ENCODE results near the gene POU2AF1. TPM values are rescaled to one million over a fixed set of nuclear protein-coding genes. Genes with fewer than 3 reads are reported as not detected.
"Not testable (repeated sequence)": the region's sequence is repeated elsewhere in the genome, so short reads cannot be mapped to it uniquely, and the experiment has no call there.

The POU2AF1 gene
- polyA plus RNA-seq, 1 donor (not counting 4 experiments of a cell fraction or from before 2014, with no cell fraction given), result not detected

GRCh38 chr11:111403051-111403726, 24.1 kb upstream of the POU2AF1 start:
- Histone ChIP-seq H3K79me2 (ENCODE audit: control insufficient read depth, insufficient read depth, low read length) (no peaks in the 10 kb centered on the region), H4K20me1 (ENCODE audit: control insufficient read depth, extremely low read depth, insufficient read depth, low read length) (no peaks in the 10 kb centered on the region), H3K36me3 (ENCODE audit: control insufficient read depth in 2 of 2, extremely low read depth in 1 of 2, insufficient read depth in 2 of 2, low read length in 2 of 2) (no peaks in the 10 kb centered on the region), H3K4me3 (ENCODE audit: control insufficient read depth in 2 of 3, extremely low read depth in 1 of 3, insufficient read depth in 2 of 3, low read depth in 1 of 3, low read length in 3 of 3) (no peak overlapping the region), H3K4me2 (ENCODE audit: control insufficient read depth, extremely low read depth, insufficient read depth, low read depth, low read length) (no peak overlapping the region), H3K27me3 (ENCODE audit: control insufficient read depth, extremely low read depth, insufficient read depth, low read length) (peaks cover 2% of the 10 kb centered on the region), H3K9me3 (ENCODE audit: control insufficient read depth, low read depth, low read length) (no peaks in the 10 kb centered on the region), H3K9ac (ENCODE audit: control insufficient read depth, extremely low read depth, insufficient read depth, low read length) (no peak overlapping the region), H3K9me1 (ENCODE audit: control insufficient read depth, extremely low read depth, insufficient read depth, low read length) (no peaks in the 10 kb centered on the region), H3K27ac (ENCODE audit: control insufficient read depth, insufficient read depth, low read length) (no peak overlapping the region), H3K4me1 (ENCODE audit: control insufficient read depth, extremely low read depth, insufficient read depth, low read length) (no peaks in the 10 kb centered on the region), H2AFZ (ENCODE audit: control insufficient read depth, low read length) (no peak overlapping the region)
- dilution Hi-C loops (cut with MboI; ENCODE audit: extremely low pct_ligation_motif_present, low sequenced_read_pairs), result no loop called here
- DNase-seq (ENCODE audit: low read depth, low spot score), result no peak
- no peak for FAIRE-seq
- TF ChIP-seq CTCF (optimal IDR thresholded peaks at IDR 0.05 in 1 of 3, IDR thresholded peaks at IDR 0.05 in 1 of 3, conservative IDR thresholded peaks at IDR 0.05 in 1 of 3; ENCODE audit: extremely low read depth in 1 of 3, insufficient read depth in 2 of 3, low read length in 3 of 3), result no peak
- no peak for TF ChIP-seq EZH2 (IDR thresholded peaks at IDR 0.05; ENCODE audit: low read length)

GRCh38 chr11:111402411-111402810, 23.3 kb upstream of the POU2AF1 start:
- H3K79me2 ChIP-seq (ENCODE audit: control insufficient read depth, insufficient read depth, low read length), result no peaks in the 10 kb centered on the region
- H3K27me3 ChIP-seq (ENCODE audit: control insufficient read depth, extremely low read depth, insufficient read depth, low read length), result peaks cover 2% of the 10 kb centered on the region
- no peaks in the 10 kb centered on the region for H3K9me1 ChIP-seq (ENCODE audit: control insufficient read depth, extremely low read depth, insufficient read depth, low read length)
- TF ChIP-seq CTCF (optimal IDR thresholded peaks at IDR 0.05 in 1 of 3, IDR thresholded peaks at IDR 0.05 in 1 of 3, conservative IDR thresholded peaks at IDR 0.05 in 1 of 3; ENCODE audit: extremely low read depth in 1 of 3, insufficient read depth in 2 of 3, low read length in 3 of 3), result no peak
- no peak for TF ChIP-seq EZH2 (IDR thresholded peaks at IDR 0.05; ENCODE audit: low read length)
- no peak overlapping the region for H3K9ac ChIP-seq (ENCODE audit: control insufficient read depth, extremely low read depth, insufficient read depth, low read length)
- H3K27ac ChIP-seq (ENCODE audit: control insufficient read depth, insufficient read depth, low read length), result no peak overlapping the region
- dilution Hi-C loops (cut with MboI; ENCODE audit: extremely low pct_ligation_motif_present, low sequenced_read_pairs), result no loop called here
- DNase-seq (ENCODE audit: low read depth, low spot score) (no peak), FAIRE-seq (no peak)
- H3K36me3 ChIP-seq (ENCODE audit: control insufficient read depth in 2 of 2, extremely low read depth in 1 of 2, insufficient read depth in 2 of 2, low read length in 2 of 2), result no peaks in the 10 kb centered on the region
- H3K9me3 ChIP-seq (ENCODE audit: control insufficient read depth, low read depth, low read length), result no peaks in the 10 kb centered on the region
- no peak overlapping the region for H3K4me2 ChIP-seq (ENCODE audit: control insufficient read depth, extremely low read depth, insufficient read depth, low read depth, low read length)
- H3K4me3 ChIP-seq (ENCODE audit: control insufficient read depth in 2 of 3, extremely low read depth in 1 of 3, insufficient read depth in 2 of 3, low read depth in 1 of 3, low read length in 3 of 3), result no peak overlapping the region
- H2AFZ ChIP-seq (ENCODE audit: control insufficient read depth, low read length), result no peak overlapping the region
- H3K4me1 ChIP-seq (ENCODE audit: control insufficient read depth, extremely low read depth, insufficient read depth, low read length), result no peaks in the 10 kb centered on the region
- H4K20me1 ChIP-seq (ENCODE audit: control insufficient read depth, extremely low read depth, insufficient read depth, low read length), result no peaks in the 10 kb centered on the region

- H4K20me1 ChIP-seq (ENCODE audit: control insufficient read depth, extremely low read depth, insufficient read depth, low read length); H3K9me1 ChIP-seq (ENCODE audit: control insufficient read depth, extremely low read depth, insufficient read depth, low read length); H3K4me2 ChIP-seq (ENCODE audit: control insufficient read depth, extremely low read depth, insufficient read depth, low read depth, low read length); H3K79me2 ChIP-seq (ENCODE audit: control insufficient read depth, insufficient read depth, low read length); H3K4me1 ChIP-seq (ENCODE audit: control insufficient read depth, extremely low read depth, insufficient read depth, low read length); dilution Hi-C loops (cut with MboI; ENCODE audit: extremely low pct_ligation_motif_present, low sequenced_read_pairs); H3K9me3 ChIP-seq (ENCODE audit: control insufficient read depth, low read depth, low read length); H3K27ac ChIP-seq (ENCODE audit: control insufficient read depth, insufficient read depth, low read length); DNase-seq (ENCODE audit: low read depth, low spot score); H3K36me3 ChIP-seq (ENCODE audit: control insufficient read depth in 2 of 2, extremely low read depth in 1 of 2, insufficient read depth in 2 of 2, low read length in 2 of 2); H3K4me3 ChIP-seq (ENCODE audit: control insufficient read depth in 2 of 3, extremely low read depth in 1 of 3, insufficient read depth in 2 of 3, low read depth in 1 of 3, low read length in 3 of 3); H2AFZ ChIP-seq (ENCODE audit: control insufficient read depth, low read length); H3K9ac ChIP-seq (ENCODE audit: control insufficient read depth, extremely low read depth, insufficient read depth, low read length); H3K27me3 ChIP-seq (ENCODE audit: control insufficient read depth, extremely low read depth, insufficient read depth, low read length); FAIRE-seq: not testable (repeated sequence)
Measured at GRCh38 chr11:111401957-111402356, 22.9 kb upstream of the POU2AF1 start.

Data from keratinocyte (primary cell).